Stimulated activated naive CD8-positive, alpha-beta T cell treated with anti-CD3 and anti-CD28 coated beads, Interleukin-15, Interleukin-2, amounts not matched to agents 100 ng/mL and 50 ng/mL, for 24 hours (primary cell): Measurements from ENCODE around the gene MACROD1.

Experiments
- H3K27ac Mint-ChIP-seq: one replicate; pipeline ENCODE4 v1.8.0; 2021; ENCODE audit warnings: mild to moderate bottlenecking, mixed read lengths
- H3K27me3 Mint-ChIP-seq: one replicate; pipeline ENCODE4 v1.8.0; 2021; ENCODE audit warnings: mixed read lengths
- H3K36me3 Mint-ChIP-seq: one replicate; pipeline ENCODE4 v1.8.0; 2021; ENCODE audit warnings: low read depth, mixed read lengths
- H3K4me1 Mint-ChIP-seq: one replicate; pipeline ENCODE4 v1.8.0; 2021; ENCODE audit warnings: low read depth, mixed read lengths
- H3K4me3 Mint-ChIP-seq: one replicate; pipeline ENCODE4 v1.8.0; 2021; ENCODE audit warnings: mild to moderate bottlenecking, mixed read lengths
- H3K9me3 Mint-ChIP-seq: one replicate; pipeline ENCODE4 v1.8.0; 2021; ENCODE audit warnings: mixed read lengths

Gene MACROD1

DNA sequence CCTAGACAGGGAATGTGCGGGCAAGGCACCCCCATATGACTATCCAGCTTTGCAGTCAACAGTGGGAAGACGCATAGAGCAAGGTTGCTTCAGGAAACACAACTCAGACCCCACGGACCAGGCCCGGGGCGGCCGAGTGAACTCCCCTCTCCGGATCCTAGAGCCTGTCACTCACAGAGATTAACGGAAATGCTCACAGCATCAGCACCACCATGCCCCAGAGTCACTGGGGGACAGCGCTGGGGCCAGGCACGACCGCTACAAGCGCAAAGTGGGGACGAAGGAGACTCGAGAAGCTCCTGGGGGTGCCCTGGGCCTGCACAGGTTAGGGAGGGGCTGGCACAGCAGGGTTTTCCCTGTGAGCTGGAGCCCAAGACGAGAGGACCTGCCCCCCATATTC, 15.9 kb downstream of the MACROD1 start:
- Mint-ChIP-seq H3K9me3 (no peaks in the 10 kb centered on the region), H3K36me3 (no peaks in the 10 kb centered on the region), H3K4me3 (no peak overlapping the region), H3K27ac (no peak overlapping the region), H3K27me3 (no peaks in the 10 kb centered on the region), H3K4me1 (peaks cover 4% of the 10 kb centered on the region)

DNA sequence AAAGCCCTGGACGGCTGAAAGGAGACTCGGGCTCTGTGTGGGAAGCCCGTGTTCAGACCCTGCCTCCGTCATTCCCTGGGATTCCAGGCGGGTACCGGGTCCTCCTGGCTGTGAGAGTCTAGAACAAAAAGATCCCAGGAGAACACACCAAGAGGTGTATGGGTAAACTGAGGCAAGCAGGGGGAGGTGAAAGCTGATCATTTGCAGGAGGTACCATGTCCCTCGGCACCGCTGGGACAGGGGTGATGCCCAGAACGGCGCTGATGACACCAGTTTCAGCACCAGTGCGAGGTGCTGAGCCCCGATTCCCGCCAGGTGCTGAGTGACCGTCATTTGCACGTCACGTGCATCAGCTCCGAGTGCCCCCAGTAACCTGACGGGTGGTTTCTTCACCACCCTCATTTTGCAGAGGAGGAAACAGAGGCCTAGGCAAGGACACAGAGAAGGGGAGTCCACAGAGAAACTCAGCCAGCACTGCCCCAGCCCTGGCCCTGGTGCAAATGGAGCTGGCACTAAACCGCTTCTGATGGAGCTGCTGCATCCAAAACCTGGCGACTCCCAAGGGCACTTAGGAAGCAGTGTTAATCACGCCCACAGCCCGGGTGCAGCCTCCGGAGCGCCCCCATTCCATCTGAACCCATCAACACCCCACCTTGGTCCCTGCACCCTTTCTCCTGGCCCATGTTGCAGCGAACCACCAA, 16.8 kb downstream of the MACROD1 start:
- no peaks in the 10 kb centered on the region for H3K27me3 Mint-ChIP-seq
- no peaks in the 10 kb centered on the region for H3K36me3 Mint-ChIP-seq
- H3K4me1 Mint-ChIP-seq: peaks cover 5% of the 10 kb centered on the region
- no peak overlapping the region for H3K27ac Mint-ChIP-seq
- H3K4me3 Mint-ChIP-seq: no peak overlapping the region
- no peaks in the 10 kb centered on the region for H3K9me3 Mint-ChIP-seq

DNA sequence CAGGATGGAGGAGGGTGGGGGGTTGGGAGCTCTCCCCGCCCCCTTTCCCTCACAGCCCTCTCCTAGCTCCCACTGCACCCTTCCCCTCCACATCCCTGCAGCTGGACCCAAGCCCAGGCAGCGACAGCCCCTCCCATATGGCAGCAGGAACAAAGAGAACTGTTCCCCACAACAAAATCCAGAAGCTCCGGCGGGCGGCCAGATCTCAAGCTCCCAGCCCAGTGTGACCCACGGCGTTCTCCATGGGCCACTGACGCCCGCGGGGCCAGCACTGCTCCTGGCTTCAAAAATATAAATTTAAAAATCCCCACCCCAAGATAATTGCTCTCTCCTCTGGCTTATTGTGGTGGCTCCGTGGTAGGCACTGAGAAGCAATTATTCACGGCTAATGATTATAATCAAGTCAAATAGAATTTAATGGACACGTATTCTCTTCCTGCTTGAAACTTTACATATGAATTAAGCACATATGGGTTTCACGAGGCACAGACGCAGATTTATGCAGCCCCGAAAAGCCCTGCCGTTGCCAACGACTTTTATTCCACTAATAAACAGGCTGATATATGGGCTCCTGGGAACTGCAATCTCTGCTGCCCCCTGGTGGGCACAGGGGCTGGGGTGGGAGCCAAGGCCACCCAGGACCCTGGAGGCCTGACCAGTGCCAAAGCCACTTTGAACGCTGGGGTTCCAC, 17.5 kb downstream of the MACROD1 start:
- Mint-ChIP-seq H3K9me3 (no peaks in the 10 kb centered on the region), H3K27ac (no peak overlapping the region), H3K4me1 (peaks cover 11% of the 10 kb centered on the region), H3K4me3 (no peak overlapping the region), H3K36me3 (no peaks in the 10 kb centered on the region), H3K27me3 (no peaks in the 10 kb centered on the region)

DNA sequence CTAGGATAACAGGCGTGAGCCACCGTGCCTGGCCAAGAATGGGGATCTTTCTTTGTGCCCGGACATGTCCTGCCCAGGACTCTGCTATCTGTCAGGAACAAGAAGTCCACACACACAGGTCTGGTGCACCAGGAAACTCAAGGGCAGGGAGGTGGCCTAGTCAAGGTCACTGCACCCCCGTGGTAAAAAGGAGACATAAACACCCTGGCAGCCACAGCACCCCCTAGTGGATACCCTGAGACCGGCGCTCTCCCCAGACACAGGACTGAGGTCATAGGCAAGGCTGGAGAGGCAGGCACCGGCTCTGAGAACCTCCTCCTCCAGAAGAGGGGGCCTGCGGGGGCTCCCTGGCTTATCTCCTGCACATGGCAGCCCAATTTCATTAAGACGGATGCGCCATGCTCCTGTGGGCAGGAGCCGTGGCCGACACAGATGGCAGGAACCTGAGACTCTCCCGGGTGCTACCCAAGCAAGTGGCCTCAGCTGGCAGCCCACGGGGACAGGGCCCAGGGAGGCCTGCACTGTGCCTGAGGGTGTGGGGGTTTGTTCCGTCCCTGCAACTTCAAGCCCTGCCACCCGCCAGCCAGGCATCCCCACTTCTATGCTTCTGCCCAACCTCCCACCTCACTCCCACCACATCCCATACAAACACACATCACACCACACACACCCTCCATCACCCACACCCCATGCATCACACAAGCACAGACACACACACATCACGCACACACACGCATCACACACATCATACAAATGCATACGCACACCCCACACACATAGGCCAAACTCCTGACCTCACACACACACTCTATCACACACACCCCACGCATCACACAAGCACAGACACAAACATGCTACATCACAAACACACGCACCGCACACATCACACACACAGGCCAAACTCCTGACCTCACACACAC, 19.6 kb downstream of the MACROD1 start:
- Mint-ChIP-seq H3K36me3 (no peaks in the 10 kb centered on the region), H3K9me3 (no peaks in the 10 kb centered on the region), H3K27me3 (no peaks in the 10 kb centered on the region)

DNA sequence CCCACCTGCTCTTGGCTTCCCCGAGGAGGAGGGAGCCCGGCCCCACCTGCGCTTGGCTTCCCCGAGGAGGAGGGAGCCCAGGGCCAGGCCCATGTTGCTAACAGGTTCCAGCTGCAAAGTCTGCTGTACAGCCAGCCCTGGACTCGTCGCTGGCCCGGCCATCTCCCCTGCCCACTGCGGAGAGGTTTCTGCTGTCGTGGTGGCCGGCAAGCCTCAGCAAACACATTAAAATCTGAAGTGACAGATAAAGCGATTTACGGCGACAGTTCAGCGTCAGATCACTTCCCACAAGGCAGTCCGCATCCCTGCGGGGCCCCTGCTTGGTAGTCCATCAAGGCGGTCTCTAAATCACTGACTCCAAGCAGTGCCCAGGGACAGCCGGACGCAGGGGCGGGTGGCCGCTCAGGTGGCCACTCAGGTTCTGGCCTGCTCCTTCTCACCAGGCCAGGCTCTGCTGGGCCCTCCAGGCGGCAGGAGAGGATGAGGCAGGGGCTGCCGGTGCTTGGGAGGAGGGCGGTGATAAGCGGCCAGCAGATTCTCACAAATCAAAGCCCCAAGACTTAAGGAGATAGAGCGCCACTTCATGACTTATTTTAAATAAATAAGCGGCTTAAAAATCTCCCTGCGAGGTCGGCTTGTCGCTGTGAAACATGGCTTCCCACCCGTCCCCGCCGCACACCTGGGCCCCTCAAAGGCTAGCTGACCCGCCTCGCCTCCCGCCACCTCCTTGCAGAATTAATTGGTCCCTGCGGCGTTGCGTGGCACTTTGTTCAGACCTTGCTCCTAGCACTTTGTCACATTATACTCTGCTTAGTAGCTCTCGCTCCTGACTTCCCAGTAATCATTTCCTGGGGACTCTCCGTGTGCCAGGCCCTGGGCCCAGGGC, 21.1 kb downstream of the MACROD1 start:
- H3K27ac Mint-ChIP-seq: no peak overlapping the region
- H3K27me3 Mint-ChIP-seq: no peaks in the 10 kb centered on the region
- no peaks in the 10 kb centered on the region for H3K9me3 Mint-ChIP-seq
- H3K36me3 Mint-ChIP-seq: no peaks in the 10 kb centered on the region
- H3K4me3 Mint-ChIP-seq: no peak overlapping the region
- peaks cover 7% of the 10 kb centered on the region for H3K4me1 Mint-ChIP-seq

More for the DNA sequence above, 19.6 kb downstream of the MACROD1 start:
- Mint-ChIP-seq H3K4me3 (no peak overlapping the region), H3K4me1 (peaks cover 7% of the 10 kb centered on the region), H3K27ac (no peak overlapping the region)

DNA sequence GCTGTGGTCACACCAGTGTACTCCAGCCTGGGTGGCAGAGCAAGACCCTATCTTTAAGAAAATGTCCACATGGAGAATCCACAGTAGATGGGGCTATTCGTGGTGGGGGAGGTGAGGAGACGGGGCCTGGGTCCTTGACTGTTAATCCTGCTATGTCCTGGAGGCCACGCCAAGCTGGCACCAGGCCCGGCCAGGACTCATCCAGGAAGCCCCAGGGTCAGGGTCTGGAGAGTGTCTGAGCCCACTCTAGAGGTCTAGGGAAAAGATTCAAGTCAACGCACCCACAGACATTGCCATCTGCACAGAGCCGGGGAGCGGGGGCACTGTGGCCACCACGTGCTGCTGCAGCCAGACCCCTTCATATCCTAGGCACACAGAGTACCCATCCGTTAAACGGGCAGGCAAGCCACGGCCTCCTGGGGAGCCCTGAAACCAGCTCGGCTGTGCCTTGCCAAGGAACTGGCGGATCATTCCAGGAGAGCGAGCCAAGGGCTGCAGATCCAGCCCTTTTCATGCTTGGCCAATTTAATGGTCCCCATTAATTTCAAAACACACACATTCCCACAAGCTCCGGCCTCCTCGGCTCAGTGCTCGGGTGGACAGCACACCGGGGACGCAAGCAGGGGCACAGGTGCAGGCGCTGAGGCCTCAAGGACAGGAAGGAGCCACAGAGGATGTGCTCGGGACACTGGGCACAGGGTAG, 24.7 kb downstream of the MACROD1 start:
- no peak overlapping the region for H3K4me3 Mint-ChIP-seq
- H3K4me1 Mint-ChIP-seq: peaks cover 7% of the 10 kb centered on the region
- no peaks in the 10 kb centered on the region for H3K27me3 Mint-ChIP-seq
- H3K9me3 Mint-ChIP-seq: no peaks in the 10 kb centered on the region
- no peaks in the 10 kb centered on the region for H3K36me3 Mint-ChIP-seq
- H3K27ac Mint-ChIP-seq: no peak overlapping the region

DNA sequence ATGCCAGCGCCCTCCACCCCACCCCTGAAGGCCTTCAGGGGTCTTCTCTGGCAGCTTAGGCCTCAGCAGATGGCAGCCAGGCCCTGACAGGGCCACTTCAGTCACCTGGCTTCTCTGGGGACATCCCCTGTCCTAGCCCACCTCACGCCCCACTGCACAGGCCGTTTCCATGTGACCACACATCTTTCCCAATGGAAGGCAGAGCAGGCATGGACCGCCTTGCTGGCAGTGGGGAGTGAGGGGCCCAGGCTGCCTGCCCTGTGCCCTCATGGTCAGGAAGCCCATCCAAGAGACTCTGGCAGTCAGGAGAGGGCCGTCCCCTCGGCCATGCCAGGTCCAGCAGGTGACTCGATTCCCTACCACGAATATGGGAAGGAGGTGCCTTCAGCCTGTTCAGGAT, 25.8 kb downstream of the MACROD1 start:
- no peaks in the 10 kb centered on the region for H3K9me3 Mint-ChIP-seq
- no peak overlapping the region for H3K4me3 Mint-ChIP-seq
- H3K27ac Mint-ChIP-seq: no peak overlapping the region
- peaks cover 7% of the 10 kb centered on the region for H3K4me1 Mint-ChIP-seq
- H3K36me3 Mint-ChIP-seq: no peaks in the 10 kb centered on the region
- no peaks in the 10 kb centered on the region for H3K27me3 Mint-ChIP-seq

DNA sequence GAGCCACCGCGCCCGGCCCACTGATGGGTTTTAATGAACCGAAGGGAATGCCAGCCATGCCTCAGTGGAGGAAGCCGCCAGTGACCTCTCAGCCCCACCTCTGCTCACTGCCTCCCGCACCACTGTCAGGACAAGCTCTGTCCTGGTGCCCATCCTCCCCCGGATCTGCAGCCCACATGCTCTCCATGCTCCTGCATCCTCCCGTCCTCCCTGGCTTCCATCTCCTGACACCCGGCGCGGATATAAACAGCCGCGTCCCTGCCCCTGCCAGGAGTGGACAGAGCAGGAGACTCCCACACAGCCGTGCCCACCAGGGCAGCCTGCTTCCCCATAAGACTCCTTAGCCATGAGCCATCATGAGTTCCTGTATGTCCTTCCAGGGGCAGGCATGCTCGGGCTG, 26.9 kb downstream of the MACROD1 start:
- Mint-ChIP-seq H3K4me1 (peaks cover 6% of the 10 kb centered on the region), H3K27me3 (no peaks in the 10 kb centered on the region), H3K36me3 (no peaks in the 10 kb centered on the region), H3K4me3 (no peak overlapping the region), H3K27ac (no peak overlapping the region), H3K9me3 (no peaks in the 10 kb centered on the region)

DNA sequence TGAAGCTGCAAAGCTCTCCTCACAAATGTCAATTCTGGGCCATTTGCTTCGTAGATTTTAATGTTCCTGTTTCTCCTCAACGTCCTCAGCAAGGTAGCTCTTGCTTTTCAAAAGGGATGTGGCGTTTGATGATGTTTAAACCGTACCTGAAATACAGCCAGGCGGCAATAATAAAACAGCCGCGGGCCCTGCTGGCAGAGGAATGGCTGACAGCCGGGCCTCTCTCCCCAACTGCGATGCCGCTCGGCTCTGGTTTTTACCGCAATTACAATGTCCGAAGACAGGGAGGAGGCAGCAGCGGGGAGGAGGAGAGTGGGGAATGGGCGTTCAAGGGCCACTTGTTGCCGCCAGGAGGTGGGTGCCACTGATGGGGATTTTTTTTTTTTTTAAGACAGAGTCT, 27.5 kb downstream of the MACROD1 start:
- H3K4me1 Mint-ChIP-seq: no peaks in the 10 kb centered on the region
- no peaks in the 10 kb centered on the region for H3K36me3 Mint-ChIP-seq
- H3K4me3 Mint-ChIP-seq: no peak overlapping the region
- H3K9me3 Mint-ChIP-seq: no peaks in the 10 kb centered on the region
- H3K27ac Mint-ChIP-seq: no peak overlapping the region
- no peaks in the 10 kb centered on the region for H3K27me3 Mint-ChIP-seq

DNA sequence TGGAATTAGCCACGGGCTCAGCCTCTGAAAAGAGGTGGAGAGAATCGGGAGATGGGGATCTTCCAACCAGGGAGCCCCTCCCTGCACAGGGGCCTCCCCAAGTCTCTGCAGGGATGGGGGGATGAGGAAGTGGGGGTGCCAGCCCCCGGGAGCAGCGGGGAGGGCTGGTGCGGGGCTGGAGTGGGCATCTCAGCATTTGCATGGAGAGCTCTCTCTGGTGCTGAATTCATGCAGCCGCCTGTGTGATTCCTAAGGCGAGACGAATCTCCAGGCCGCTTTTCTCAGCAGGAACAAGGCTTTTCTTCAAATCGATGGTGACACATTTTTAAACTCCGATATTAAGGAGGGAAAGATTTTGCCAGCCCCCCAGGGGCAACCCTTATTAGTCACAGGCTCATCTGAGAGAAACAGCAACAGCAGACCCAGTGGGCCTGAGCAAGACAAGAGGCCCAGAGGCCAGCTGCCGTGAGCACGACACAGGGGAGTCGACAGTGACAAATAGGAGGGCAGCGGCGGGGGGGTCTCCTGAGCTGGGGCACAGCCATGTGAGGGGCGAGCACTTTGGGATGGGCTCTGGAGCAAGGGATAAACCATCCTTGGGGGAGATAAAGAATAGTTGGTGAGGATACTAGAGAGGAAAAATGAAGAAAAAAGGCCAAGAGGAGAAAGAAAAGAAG, 29.0 kb downstream of the MACROD1 start:
- no peak overlapping the region for H3K27ac Mint-ChIP-seq
- no peaks in the 10 kb centered on the region for H3K36me3 Mint-ChIP-seq
- no peak overlapping the region for H3K4me3 Mint-ChIP-seq
- no peaks in the 10 kb centered on the region for H3K9me3 Mint-ChIP-seq
- no peaks in the 10 kb centered on the region for H3K4me1 Mint-ChIP-seq
- H3K27me3 Mint-ChIP-seq: no peaks in the 10 kb centered on the region

DNA sequence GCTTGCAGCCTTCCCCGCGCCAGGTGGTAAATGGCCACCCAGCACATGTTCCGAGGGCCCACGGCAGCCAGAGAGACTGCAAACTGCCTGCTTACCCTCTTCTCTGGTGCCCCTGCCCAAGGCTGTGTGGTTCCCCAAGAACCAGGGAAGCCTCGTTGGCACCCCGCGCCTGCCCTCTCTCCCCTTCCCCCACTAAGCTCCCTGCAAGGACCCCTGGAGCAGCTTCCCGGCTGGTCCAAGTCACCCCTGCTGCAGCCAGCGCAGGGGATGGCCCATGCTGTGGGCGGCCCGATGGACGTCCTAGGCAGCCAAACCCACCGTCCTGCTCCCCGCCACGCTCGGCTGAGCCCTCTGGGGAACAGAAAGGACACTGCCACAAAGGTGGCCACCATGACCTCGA, 30.2 kb downstream of the MACROD1 start:
- Mint-ChIP-seq H3K27ac (no peak overlapping the region), H3K4me1 (no peaks in the 10 kb centered on the region)

DNA sequence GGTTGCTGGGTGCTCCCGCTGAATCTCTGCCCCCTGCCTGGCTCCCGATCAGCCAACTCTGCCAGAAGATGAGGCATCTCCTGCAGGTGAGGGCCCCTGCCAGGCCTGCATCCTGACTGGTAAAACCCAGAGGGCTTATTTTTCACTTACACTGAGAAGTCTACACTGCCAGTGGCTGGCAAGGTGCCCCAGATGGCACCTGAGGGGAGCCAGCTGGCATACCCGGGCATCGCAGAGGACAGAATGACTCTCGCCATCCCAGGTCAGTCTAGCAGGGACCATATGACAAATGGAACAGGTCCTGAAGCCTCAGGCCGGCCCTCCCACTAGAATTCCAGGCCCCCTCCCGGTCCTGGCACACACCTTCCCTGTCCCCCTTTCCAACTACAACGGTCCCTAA, 30.9 kb downstream of the MACROD1 start:
- Mint-ChIP-seq H3K4me1 (no peaks in the 10 kb centered on the region), H3K27ac (no peak overlapping the region), H3K9me3 (no peaks in the 10 kb centered on the region), H3K36me3 (no peaks in the 10 kb centered on the region), H3K27me3 (no peaks in the 10 kb centered on the region), H3K4me3 (no peak overlapping the region)

More for the DNA sequence above, 30.2 kb downstream of the MACROD1 start:
- Mint-ChIP-seq H3K27me3 (no peaks in the 10 kb centered on the region), H3K36me3 (no peaks in the 10 kb centered on the region), H3K4me3 (no peak overlapping the region), H3K9me3 (no peaks in the 10 kb centered on the region)

DNA sequence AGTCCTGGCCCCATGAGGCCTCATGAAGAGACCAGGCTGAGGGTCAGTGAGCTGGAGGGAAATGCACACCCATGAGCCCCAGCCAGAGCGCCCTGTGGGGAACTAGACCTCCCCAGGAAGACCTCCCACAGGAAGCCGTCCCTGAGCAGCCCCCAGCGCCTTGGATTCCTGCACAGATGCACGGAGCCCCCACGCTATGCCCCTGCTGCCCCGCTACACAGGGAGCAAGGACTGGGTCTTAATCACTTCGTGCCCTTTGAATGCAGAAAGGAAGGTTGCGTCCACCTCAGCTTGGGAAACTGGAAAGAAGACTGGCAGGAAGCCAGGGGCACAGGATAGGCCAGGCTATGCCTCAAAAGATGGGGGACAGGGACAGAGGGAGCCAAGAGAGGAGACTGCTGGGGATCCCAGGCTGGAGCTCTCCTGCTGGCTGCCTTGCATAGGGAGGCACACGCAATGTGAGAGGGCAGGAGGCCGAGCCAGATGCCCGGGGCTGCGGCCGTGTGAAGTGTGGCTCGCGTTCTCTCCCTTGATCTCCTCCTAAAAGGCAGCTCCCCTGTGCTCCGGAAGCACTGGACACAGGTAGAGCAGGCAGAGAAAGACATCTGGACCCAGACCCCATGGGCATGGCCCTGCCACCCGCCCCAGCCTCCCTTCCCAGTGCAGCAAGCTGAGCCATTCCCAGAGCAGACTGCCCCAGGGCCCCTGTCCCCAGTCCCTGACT, 32.8 kb downstream of the MACROD1 start:
- no peak overlapping the region for H3K4me3 Mint-ChIP-seq
- H3K4me1 Mint-ChIP-seq: no peaks in the 10 kb centered on the region
- H3K9me3 Mint-ChIP-seq: no peaks in the 10 kb centered on the region
- no peaks in the 10 kb centered on the region for H3K27me3 Mint-ChIP-seq
- no peaks in the 10 kb centered on the region for H3K36me3 Mint-ChIP-seq
- no peak overlapping the region for H3K27ac Mint-ChIP-seq
